ENCODE measurements around the gene OPCML.

The OPCML gene

DNA sequence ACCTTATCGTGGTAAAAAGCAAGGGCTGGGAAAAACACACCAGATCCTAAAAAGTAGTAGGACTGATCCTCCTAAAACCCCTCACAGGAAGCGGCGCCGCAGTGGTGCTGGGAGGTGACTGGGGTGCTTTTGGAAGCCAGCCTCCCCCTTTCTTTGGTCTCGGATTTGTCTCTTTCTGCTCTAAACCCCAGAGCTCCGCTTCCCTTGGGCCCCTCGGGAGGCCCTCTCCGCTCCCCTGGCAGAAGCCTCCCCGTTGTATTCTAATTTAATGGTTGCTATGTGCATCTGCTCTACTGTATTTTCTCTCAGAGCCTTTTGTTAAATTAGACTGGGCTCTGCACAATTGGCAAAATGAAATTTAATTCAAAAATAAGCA, 587.7 kb downstream of the OPCML start:
- Histone ChIP-seq H3K27ac (ENCODE audit: poor library complexity, severe bottlenecking) (no peak overlapping the region), H3K4me3 (ENCODE audit: severe bottlenecking) (no peak overlapping the region), H3K4me1 (ENCODE audit: insufficient read depth, poor library complexity, severe bottlenecking) (no peaks in the 10 kb centered on the region), H3K36me3 (ENCODE audit: low read depth) (no peaks in the 10 kb centered on the region), H3K9me3 (ENCODE audit: severe bottlenecking) (no peaks in the 10 kb centered on the region), H3K27me3 (ENCODE audit: insufficient read depth, poor library complexity, severe bottlenecking) (peaks cover 44% of the 10 kb centered on the region)
- TF ChIP-seq, protein P1, sequence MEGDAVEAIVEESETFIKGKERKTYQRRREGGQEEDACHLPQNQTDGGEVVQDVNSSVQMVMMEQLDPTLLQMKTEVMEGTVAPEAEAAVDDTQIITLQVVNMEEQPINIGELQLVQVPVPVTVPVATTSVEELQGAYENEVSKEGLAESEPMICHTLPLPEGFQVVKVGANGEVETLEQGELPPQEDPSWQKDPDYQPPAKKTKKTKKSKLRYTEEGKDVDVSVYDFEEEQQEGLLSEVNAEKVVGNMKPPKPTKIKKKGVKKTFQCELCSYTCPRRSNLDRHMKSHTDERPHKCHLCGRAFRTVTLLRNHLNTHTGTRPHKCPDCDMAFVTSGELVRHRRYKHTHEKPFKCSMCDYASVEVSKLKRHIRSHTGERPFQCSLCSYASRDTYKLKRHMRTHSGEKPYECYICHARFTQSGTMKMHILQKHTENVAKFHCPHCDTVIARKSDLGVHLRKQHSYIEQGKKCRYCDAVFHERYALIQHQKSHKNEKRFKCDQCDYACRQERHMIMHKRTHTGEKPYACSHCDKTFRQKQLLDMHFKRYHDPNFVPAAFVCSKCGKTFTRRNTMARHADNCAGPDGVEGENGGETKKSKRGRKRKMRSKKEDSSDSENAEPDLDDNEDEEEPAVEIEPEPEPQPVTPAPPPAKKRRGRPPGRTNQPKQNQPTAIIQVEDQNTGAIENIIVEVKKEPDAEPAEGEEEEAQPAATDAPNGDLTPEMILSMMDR (IDR thresholded peaks at IDR 0.05; ENCODE audit: poor library complexity, severe bottlenecking), result no peak
- no peak for ATAC-seq (ENCODE audit: low read depth)
- DNase-seq (ENCODE audit: low spot score), result no peak

DNA sequence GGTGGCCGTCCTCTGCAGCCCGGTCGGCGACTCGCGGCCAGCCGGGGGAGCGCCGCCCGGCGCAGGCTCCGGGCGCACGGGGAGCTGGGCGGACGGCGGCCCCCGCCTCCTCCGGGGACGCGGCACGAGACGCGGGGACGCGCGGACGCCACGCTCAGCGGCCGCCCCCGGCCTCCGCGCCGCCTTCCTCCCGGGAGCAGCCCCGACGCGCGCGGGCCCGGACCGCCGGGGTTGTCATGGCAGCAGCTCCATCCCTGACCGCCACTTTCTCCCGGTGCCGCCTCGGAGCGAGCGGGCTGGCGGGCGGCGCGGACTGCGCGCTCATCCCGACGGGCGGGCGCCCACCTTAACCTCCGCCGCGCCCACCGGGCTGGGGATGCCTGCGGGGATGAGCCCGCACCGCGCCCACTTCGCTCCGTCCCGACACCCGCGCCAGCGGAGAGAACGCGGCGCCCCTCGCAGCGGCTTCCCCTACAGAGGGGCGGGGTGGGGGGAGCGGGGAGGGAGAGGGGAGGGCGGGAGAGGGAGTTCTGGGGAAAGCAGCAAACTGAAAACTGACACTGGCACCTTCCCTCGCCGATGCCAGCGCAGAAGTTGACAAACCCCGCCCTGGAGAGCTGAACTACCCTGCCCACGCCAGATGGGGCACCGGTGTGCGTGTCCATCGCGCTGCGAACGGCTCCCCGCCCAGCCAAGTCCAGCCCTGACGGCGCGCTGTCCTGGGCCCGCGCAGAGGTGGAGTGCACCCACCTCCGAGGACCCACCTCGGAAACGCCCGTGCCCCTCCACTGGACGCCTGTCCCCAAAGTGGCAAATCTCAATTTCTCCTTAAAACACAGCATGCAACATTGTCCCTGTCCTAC, 588.4 kb downstream of the OPCML start:
- no peak overlapping the region for H3K27ac ChIP-seq (ENCODE audit: poor library complexity, severe bottlenecking)
- ATAC-seq (ENCODE audit: low read depth), result no peak; the same call in 2 of the 3 replicates
- no peaks in the 10 kb centered on the region for H3K9me3 ChIP-seq (ENCODE audit: severe bottlenecking)
- DNase-seq (ENCODE audit: low spot score), result no peak
- H3K27me3 ChIP-seq (ENCODE audit: insufficient read depth, poor library complexity, severe bottlenecking), result peaks cover 44% of the 10 kb centered on the region
- H3K4me3 ChIP-seq (ENCODE audit: severe bottlenecking), result peak overlapping the region; percentile 10
- H3K4me1 ChIP-seq (ENCODE audit: insufficient read depth, poor library complexity, severe bottlenecking), result no peaks in the 10 kb centered on the region
- no peaks in the 10 kb centered on the region for H3K36me3 ChIP-seq (ENCODE audit: low read depth)
- TF ChIP-seq, protein P1 (IDR thresholded peaks at IDR 0.05; ENCODE audit: poor library complexity, severe bottlenecking), result no peak

DNA sequence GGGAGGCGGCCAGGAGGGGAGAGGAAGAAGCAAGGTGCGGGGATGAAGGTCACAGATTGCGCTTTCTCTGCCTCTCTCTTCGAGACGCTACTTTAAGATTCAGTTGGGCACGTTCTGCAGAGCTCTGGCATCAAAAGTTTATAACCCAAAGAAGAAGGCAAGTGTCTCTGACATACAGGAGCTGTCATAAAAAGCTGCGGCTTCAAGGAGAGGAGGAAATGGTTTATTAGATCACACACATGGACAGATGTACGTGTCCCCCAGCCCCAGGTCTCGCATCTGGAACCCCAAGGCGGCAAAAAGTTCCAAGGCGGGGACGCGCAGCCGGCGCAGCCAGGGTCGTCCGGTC, 589.0 kb downstream of the OPCML start:
- ATAC-seq (ENCODE audit: low read depth) (no peak), DNase-seq (ENCODE audit: low spot score) (no peak)
- H3K4me1 ChIP-seq (ENCODE audit: insufficient read depth, poor library complexity, severe bottlenecking), result no peaks in the 10 kb centered on the region
- no peaks in the 10 kb centered on the region for H3K9me3 ChIP-seq (ENCODE audit: severe bottlenecking)
- H3K4me3 ChIP-seq (ENCODE audit: severe bottlenecking), result peak overlapping the region; percentile 10
- TF ChIP-seq, protein P1 (IDR thresholded peaks at IDR 0.05; ENCODE audit: poor library complexity, severe bottlenecking), result no peak
- no peaks in the 10 kb centered on the region for H3K36me3 ChIP-seq (ENCODE audit: low read depth)
- no peak overlapping the region for H3K27ac ChIP-seq (ENCODE audit: poor library complexity, severe bottlenecking)
- peaks cover 44% of the 10 kb centered on the region for H3K27me3 ChIP-seq (ENCODE audit: insufficient read depth, poor library complexity, severe bottlenecking)

DNA sequence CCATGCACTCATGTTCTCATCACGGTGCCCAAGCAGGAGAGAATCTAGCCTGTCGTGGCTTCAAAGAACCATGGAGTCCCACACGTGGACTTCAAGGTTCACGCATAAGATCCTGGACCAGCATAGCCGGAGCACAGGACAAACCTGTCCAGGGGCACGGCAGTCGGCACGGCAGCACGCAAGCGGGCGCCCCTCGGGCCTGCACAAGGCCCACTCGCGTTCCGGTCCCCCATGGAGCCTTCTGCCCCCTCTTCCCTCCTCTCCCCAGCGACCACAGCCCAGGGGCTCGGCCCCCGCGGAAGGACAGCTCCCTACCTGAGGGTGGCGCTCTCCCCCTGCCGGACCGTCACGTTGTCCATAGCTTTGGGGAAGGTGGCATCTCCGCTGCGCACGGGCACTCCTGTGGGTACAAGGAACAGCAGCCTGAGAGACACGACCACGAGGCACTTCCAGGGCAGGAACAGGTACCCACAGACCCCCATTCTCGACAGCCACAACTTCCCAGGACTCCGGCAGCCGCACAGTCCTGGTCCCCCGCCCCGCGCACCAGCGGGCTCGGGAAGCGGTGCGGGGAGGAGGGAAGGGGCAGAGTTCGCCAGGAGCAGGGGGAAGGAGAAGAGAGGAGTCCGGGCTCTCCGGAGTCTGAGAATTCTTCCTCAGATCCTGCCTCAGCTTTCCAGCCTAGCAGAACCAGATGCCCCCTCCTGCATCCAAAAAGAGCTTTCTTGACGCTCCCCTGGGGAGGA, 589.5 kb downstream of the OPCML start:
- Histone ChIP-seq H3K4me1 (ENCODE audit: insufficient read depth, poor library complexity, severe bottlenecking) (no peaks in the 10 kb centered on the region), H3K27me3 (ENCODE audit: insufficient read depth, poor library complexity, severe bottlenecking) (peaks cover 44% of the 10 kb centered on the region), H3K36me3 (ENCODE audit: low read depth) (no peaks in the 10 kb centered on the region), H3K27ac (ENCODE audit: poor library complexity, severe bottlenecking) (no peak overlapping the region), H3K9me3 (ENCODE audit: severe bottlenecking) (no peaks in the 10 kb centered on the region), H3K4me3 (ENCODE audit: severe bottlenecking) (no peak overlapping the region)
- TF ChIP-seq, protein P1 (IDR thresholded peaks at IDR 0.05; ENCODE audit: poor library complexity, severe bottlenecking), result no peak
- ATAC-seq (ENCODE audit: low read depth) (0 out of 3 replicates have a peak, but pooled peaks have one; percentile 29), DNase-seq (ENCODE audit: low spot score) (no peak)
